ENCODE data around the gene GLI1.
"Not testable (repeated sequence)": the region's sequence is repeated elsewhere in the genome, so short reads cannot be mapped to it uniquely, and the experiment has no call there.

Gene GLI1

DNA sequence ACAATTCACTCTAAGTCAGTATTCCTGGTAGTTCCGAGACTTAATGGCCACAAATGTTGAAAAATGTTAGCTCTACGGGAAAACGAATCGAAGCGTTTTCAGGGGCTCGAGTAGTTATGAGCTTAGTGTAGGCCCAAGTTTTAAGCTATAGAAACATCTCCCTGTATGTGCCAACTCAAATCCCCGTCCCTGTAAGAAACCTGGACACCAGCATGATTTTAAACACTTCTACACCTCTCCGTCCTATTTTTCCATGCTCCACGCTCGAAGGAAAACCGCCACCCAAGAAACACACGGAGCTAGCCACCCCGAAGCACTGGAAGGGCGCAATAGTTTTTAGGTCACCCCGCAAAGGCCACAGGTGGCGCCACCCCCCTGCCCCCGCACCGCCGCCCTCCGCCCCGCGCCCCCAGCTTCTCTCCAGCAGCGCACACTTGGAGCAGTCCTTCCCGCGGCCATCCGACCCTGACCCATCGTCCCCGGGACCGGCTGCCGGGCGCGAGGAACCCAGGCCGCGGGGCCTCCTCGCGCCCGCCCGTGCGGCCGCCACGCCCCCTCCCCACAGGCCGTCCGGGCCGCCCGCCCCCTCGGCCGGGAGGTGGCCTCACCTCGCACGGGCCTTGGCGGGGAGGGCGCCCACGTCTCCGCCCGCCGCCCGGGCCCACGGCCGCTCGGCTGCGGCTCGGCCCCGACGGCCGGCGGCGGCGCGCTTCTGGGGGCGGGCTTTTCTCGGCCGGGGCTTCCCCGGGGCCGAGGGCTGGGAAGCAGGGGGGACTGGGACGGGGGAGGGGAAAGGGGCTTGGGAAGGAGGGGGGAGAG lies 29.3 kb upstream of the GLI1 start:
- H3K27ac ChIP-seq (ENCODE audit: low read length) = no peak overlapping the region
- H3K36me3 ChIP-seq (ENCODE audit: insufficient read depth, low read depth, low read length) = no peaks in the 10 kb centered on the region
- no peaks in the 10 kb centered on the region for H3K27me3 ChIP-seq (ENCODE audit: insufficient read depth, low read length)
- peak overlapping the region; percentile 81 for H3K4me3 ChIP-seq (ENCODE audit: low read length)
- H3K4me1 ChIP-seq (ENCODE audit: insufficient read depth, low read length) = peaks cover 4% of the 10 kb centered on the region
- no peaks in the 10 kb centered on the region for H3K9me3 ChIP-seq (ENCODE audit: insufficient read depth, low read depth, low read length)
- H3K9ac ChIP-seq (ENCODE audit: low read depth, low read length) = peak overlapping the region; percentile 77

DNA sequence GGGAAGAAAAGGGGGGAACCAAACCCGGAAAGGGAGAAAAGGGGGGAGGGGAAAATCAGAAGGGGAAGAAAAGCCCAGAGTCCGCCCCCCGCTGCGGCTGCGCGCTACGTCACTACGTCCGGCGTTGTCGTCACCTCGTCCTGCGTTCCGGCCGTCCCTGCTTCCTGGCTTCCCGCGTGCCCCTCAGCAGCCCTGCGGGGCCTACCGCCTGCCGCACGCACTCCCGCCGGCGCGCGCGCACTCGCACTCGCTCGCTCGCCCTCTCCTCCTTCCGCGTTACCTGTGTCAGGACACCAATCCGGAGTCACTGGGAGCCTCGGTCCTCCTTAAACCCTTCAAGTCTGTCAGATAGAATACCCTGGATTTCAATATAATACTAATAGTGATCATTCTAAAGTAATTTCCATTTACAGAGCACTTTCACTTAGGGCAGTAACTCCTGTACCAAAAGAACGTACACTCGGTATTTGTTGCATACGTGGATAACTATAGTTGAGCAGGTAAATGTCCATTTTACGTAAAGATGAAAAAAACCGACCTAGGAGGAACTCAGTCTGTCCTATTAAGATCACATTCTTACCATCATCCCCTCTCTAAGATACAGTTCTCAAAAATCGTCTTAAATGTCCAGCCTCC lies 28.5 kb upstream of the GLI1 start, which contains the start of gene R3HDM2:
Gene R3HDM2, minus strand, starts transcription at position 113 of the 636 bp plus-strand sequence. CDS start 120,615 bp downstream, outside the sequence.
- Histone ChIP-seq H3K4me3 (ENCODE audit: low read length) (peak within 1 kb of the TSS; percentile 81), H3K9me3 (ENCODE audit: insufficient read depth, low read depth, low read length) (no peaks in the 10 kb centered on the region), H3K27ac (ENCODE audit: low read length) (no peak within 1 kb of the TSS), H3K4me1 (ENCODE audit: insufficient read depth, low read length) (peaks cover 4% of the 10 kb centered on the region), H3K27me3 (ENCODE audit: insufficient read depth, low read length) (no peaks in the 10 kb centered on the region), H3K36me3 (ENCODE audit: insufficient read depth, low read depth, low read length) (no peaks in the 10 kb centered on the region), H3K9ac (ENCODE audit: low read depth, low read length) (peak within 1 kb of the TSS; percentile 77)

DNA sequence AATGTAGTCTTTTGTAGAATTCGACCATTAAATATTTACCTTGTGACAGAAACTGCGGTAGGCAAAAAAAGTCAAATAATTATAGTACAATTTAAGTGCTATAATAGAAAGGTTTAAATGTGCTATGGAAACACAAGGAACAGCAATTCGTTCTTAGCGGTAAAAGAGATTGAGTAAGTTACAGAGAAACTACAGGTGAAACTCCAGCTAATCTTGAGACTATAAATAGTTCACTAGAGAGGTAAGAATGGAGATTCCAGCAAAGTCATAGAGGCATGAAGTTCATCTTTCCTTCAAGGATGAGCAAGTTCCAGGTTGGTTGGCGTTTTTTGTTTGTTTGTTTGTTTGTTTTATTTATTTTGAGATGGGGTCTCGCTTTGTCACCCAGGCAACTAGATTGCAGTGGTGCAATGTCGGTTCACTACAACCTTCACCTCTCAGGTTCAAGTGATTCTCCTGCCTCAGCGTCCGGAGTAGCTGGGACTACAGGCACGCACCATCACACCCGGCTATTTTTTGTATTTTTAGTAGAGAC lies 27.9 kb upstream of the GLI1 start:
- H3K9ac ChIP-seq (ENCODE audit: low read depth, low read length) = peak overlapping the region; percentile 67; the same call in 1 of the 2 replicates
- H3K4me1 ChIP-seq (ENCODE audit: insufficient read depth, low read length) = peaks cover 4% of the 10 kb centered on the region
- peak overlapping the region; percentile 81 for H3K4me3 ChIP-seq (ENCODE audit: low read length)
- H3K36me3 ChIP-seq (ENCODE audit: insufficient read depth, low read depth, low read length) = no peaks in the 10 kb centered on the region
- no peak overlapping the region for H3K27ac ChIP-seq (ENCODE audit: low read length)
- H3K27me3 ChIP-seq (ENCODE audit: insufficient read depth, low read length) = no peaks in the 10 kb centered on the region
- no peaks in the 10 kb centered on the region for H3K9me3 ChIP-seq (ENCODE audit: insufficient read depth, low read depth, low read length)

DNA sequence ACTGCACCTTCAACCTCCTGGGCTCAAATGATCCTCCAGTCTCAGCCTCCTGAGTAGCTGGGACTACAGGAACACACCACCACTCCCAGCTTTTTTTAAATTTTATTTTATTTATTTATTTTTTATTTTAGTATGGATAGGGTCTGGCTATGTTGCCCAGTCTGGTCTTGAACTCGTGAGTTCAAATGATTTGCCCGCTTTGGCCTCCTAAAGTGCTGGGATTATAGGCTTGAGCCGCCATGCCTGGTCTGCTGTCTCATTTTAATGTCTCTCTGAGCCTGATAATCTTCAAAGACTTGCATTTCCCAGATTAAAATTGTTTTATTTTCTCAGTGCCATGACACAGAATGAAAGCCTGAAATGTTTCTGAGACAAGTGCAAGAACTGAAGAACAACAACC lies 26.2 kb upstream of the GLI1 start:
- Histone ChIP-seq H3K9ac (ENCODE audit: low read depth, low read length) (no peak overlapping the region), H3K36me3 (ENCODE audit: insufficient read depth, low read depth, low read length) (no peaks in the 10 kb centered on the region), H3K27ac (ENCODE audit: low read length) (no peak overlapping the region), H3K27me3 (ENCODE audit: insufficient read depth, low read length) (no peaks in the 10 kb centered on the region), H3K4me1 (ENCODE audit: insufficient read depth, low read length) (peaks cover 4% of the 10 kb centered on the region; the same call in 1 of the 2 replicates), H3K4me3 (ENCODE audit: low read length) (no peak overlapping the region), H3K9me3 (ENCODE audit: insufficient read depth, low read depth, low read length) (no peaks in the 10 kb centered on the region)

DNA sequence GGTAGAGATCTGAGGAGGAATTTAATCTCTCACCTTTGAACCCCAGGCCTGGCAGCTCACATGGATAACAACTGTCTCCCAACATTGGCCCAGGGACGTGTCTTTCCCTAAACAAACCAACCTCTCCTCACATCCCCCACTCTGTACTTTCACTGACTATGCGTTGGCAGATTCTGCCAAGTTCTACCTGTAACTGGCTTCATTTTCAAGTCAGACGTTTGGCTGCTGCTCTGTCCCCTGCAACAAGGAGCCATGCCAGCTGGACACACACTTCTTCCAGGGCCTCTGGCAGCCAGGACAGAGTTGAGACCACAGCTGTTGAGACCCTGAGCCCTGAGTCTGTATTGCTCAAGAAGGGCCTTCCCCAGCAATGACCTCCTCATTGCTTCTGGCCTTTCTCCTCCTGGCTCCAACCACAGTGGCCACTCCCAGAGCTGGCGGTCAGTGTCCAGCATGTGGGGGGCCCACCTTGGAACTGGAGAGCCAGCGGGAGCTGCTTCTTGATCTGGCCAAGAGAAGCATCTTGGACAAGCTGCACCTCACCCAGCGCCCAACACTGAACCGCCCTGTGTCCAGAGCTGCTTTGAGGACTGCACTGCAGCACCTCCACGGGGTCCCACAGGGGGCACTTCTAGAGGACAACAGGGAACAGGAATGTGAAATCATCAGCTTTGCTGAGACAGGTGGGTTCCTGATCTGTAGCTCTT lies 24.9 kb upstream of the GLI1 start, which contains the start of gene INHBC:
Gene INHBC, plus strand, starts transcription at position 268 of the 707 bp plus-strand sequence. Its CDS starts 103 bp downstream, at position 371.
- no peak within 1 kb of the TSS for H3K4me3 ChIP-seq (ENCODE audit: low read length)
- H3K36me3 ChIP-seq (ENCODE audit: insufficient read depth, low read depth, low read length) = no peaks in the 10 kb centered on the region
- no peaks in the 10 kb centered on the region for H3K27me3 ChIP-seq (ENCODE audit: insufficient read depth, low read length)
- H3K9ac ChIP-seq (ENCODE audit: low read depth, low read length) = no peak within 1 kb of the TSS
- H3K27ac ChIP-seq (ENCODE audit: low read length) = no peak within 1 kb of the TSS
- peaks cover 3% of the 10 kb centered on the region; the same call in 1 of the 2 replicates for H3K4me1 ChIP-seq (ENCODE audit: insufficient read depth, low read length)
- H3K9me3 ChIP-seq (ENCODE audit: insufficient read depth, low read depth, low read length) = no peaks in the 10 kb centered on the region

DNA sequence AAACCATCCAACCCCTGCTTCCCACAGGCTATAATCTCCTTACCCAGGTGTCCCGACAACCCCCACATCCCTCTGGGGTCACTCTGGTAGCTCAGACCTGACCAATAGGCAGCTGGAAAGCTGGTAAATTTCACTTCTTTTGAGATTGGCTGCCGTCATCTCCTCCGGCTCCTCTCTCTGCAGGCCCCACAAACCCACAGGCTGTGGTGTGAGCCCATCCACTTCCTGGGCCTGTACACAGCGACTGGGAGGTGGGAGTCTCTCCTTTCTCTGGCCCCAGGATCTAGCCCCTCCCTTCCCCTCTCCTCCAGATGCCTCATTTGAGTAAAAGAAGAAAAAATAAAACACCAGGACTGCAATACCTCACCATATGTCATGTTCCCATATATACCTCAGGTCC lies 24.3 kb upstream of the GLI1 start:
- Histone ChIP-seq H3K27me3 (ENCODE audit: insufficient read depth, low read length) (no peaks in the 10 kb centered on the region), H3K4me3 (ENCODE audit: low read length) (no peak overlapping the region), H3K9me3 (ENCODE audit: insufficient read depth, low read depth, low read length) (no peaks in the 10 kb centered on the region), H3K9ac (ENCODE audit: low read depth, low read length) (no peak overlapping the region), H3K36me3 (ENCODE audit: insufficient read depth, low read depth, low read length) (no peaks in the 10 kb centered on the region), H3K27ac (ENCODE audit: low read length) (no peak overlapping the region), H3K4me1 (ENCODE audit: insufficient read depth, low read length) (no peaks in the 10 kb centered on the region; the same call in 1 of the 2 replicates)

DNA sequence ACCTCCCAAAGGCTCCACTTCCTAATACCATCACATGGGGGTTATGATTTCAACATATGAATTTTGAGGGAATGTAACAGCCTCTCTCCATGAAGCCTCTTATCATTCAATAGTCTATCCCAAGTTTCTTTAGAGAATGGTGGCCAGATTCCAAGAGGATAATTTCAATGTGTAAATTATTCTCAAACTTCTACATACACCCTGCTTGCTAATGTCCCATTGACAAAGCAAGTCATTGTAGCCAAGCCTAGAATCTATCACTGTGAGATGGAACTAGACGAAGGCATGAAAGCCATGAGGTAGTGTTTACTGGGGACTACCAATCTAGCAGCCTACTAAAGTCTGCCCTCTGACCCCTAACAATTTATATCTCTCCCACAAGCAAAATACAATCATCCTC lies 21.2 kb upstream of the GLI1 start:
- H3K9ac ChIP-seq (ENCODE audit: low read depth, low read length) = no peak overlapping the region

DNA sequence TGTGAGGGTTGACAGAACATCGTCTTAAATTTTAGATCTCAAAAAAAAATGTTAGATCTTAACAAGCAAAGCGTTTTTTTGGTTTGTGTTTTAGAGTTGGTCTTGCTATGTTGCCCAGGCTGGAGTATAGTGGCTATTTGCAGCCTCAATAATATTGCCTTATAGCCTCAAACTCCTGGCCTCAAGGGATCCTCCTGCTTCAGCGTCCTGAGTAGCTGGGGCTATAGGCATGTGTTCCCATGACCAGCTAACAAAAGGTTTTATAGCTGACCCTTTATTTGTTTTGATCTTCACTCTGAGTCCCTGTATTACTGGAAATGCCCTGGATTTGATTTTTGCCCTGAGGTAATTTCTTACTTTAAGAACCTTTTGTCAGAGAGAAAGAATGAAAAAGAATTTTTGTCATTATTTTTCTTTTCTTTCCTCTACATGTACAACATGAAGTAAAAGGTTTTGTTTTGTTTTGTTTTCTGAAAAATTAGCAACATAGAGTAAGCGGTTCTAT lies 19.8 kb upstream of the GLI1 start:
- no peaks in the 10 kb centered on the region for H3K27me3 ChIP-seq (ENCODE audit: insufficient read depth, low read length)
- H3K27ac ChIP-seq (ENCODE audit: low read length) = no peak overlapping the region
- no peaks in the 10 kb centered on the region for H3K4me1 ChIP-seq (ENCODE audit: insufficient read depth, low read length)
- no peaks in the 10 kb centered on the region for H3K36me3 ChIP-seq (ENCODE audit: insufficient read depth, low read depth, low read length)
- peaks cover 4% of the 10 kb centered on the region for H3K9me3 ChIP-seq (ENCODE audit: insufficient read depth, low read depth, low read length)
- H3K9ac ChIP-seq (ENCODE audit: low read depth, low read length) = no peak overlapping the region
- H3K4me3 ChIP-seq (ENCODE audit: low read length) = no peak overlapping the region

More for the DNA sequence above, 21.2 kb upstream of the GLI1 start:
- Histone ChIP-seq H3K27me3 (ENCODE audit: insufficient read depth, low read length) (no peaks in the 10 kb centered on the region), H3K9me3 (ENCODE audit: insufficient read depth, low read depth, low read length) (peaks cover 4% of the 10 kb centered on the region), H3K27ac (ENCODE audit: low read length) (no peak overlapping the region), H3K36me3 (ENCODE audit: insufficient read depth, low read depth, low read length) (no peaks in the 10 kb centered on the region), H3K4me3 (ENCODE audit: low read length) (no peak overlapping the region), H3K4me1 (ENCODE audit: insufficient read depth, low read length) (no peaks in the 10 kb centered on the region)

DNA sequence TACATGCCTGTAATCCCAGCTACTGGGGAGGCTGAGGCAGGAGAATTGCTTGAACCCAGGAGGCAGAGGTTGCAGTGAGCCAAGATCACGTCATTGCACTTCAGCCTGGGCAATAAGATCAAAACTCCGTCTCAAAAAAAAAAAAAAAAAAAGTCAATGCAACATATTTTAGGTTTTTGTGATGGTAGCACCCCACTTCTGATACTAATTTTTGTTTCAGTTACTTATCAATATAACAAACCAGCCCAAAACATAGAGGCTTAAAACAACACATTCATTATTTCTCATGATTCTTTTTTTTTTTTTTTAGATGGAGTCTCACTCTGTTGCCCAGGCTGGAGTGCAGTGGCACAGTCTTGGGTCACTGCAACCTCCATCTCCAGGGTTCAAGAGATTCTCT lies 18.2 kb upstream of the GLI1 start:
- not testable (repeated sequence) for H3K4me1 ChIP-seq (ENCODE audit: insufficient read depth, low read length); H3K27ac ChIP-seq (ENCODE audit: low read length); H3K9ac ChIP-seq (ENCODE audit: low read depth, low read length); H3K27me3 ChIP-seq (ENCODE audit: insufficient read depth, low read length); H3K9me3 ChIP-seq (ENCODE audit: insufficient read depth, low read depth, low read length); H3K4me3 ChIP-seq (ENCODE audit: low read length); H3K36me3 ChIP-seq (ENCODE audit: insufficient read depth, low read depth, low read length)

DNA sequence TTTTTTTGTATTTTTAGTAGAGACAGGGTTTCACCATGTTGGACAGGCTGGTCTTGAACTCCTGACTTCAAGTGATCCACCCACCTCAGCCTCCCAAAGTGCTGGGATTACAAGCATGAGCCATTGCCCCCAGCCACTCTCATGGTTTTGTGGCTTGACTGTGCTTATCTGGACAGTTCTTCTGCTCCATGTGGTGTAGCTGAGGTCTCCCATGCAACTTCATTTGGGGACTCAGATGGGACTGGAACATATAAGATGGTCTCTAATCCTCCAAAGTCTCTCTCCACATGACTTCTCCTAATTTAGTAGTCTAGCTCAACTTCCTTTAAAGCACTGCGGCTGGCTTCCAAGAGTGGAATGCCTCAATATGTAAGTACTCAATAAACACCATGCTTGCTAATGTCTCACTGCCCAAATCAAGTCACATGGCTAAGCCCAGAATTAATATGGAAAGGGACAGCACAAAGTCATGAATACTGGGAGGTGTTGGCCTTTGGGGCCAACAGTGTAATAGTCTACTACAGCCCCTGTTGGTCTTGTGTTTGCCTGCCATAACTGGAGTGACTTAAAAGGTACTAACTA lies 17.6 kb upstream of the GLI1 start:
- Histone ChIP-seq H3K4me3 (ENCODE audit: low read length) (no peak overlapping the region), H3K27ac (ENCODE audit: low read length) (no peak overlapping the region), H3K9me3 (ENCODE audit: insufficient read depth, low read depth, low read length) (peaks cover 4% of the 10 kb centered on the region), H3K27me3 (ENCODE audit: insufficient read depth, low read length) (no peaks in the 10 kb centered on the region), H3K4me1 (ENCODE audit: insufficient read depth, low read length) (no peaks in the 10 kb centered on the region), H3K9ac (ENCODE audit: low read depth, low read length) (no peak overlapping the region), H3K36me3 (ENCODE audit: insufficient read depth, low read depth, low read length) (no peaks in the 10 kb centered on the region)

DNA sequence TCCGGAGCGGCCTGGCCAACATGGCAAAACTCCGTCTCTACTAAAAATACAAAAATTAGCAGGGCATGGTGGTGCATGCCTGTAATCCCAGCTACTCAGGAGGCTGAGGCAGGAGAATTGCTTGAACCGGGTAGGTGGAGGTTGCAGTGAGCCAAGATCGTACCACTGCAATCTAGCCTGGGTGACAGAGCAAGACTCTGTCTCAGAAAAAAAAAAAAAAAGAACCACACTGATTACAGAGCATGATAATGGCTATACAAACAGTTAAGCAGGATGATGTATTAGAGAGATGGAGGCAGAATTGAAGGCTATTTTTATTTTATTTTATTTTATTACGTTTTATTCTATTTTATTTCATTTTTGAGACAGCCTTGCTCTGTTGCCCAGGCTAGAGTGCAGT lies 15.2 kb upstream of the GLI1 start:
- not testable (repeated sequence) for H3K36me3 ChIP-seq (ENCODE audit: insufficient read depth, low read depth, low read length); H3K27ac ChIP-seq (ENCODE audit: low read length); H3K4me1 ChIP-seq (ENCODE audit: insufficient read depth, low read length); H3K9ac ChIP-seq (ENCODE audit: low read depth, low read length); H3K4me3 ChIP-seq (ENCODE audit: low read length); H3K9me3 ChIP-seq (ENCODE audit: insufficient read depth, low read depth, low read length); H3K27me3 ChIP-seq (ENCODE audit: insufficient read depth, low read length)
